ENCODE measurements around the gene S100A9. TPM values are rescaled to one million over a fixed set of nuclear protein-coding genes. Genes with fewer than 3 reads are reported as not detected.

Gene S100A9
- polyA plus RNA-seq, 3 donors: 20,498 to 43,602 (median 40,800) TPM

- peaks cover 70% of the 10 kb centered on the region for H3K4me1 Mint-ChIP-seq
- Histone ChIP-seq H3K9me3 (replicated peaks in 1 of 2; ENCODE audit: control insufficient read depth in 1 of 2, insufficient read depth in 1 of 2, low read length in 2 of 2) (peaks cover 0 to 7% of the 10 kb centered on the region in 2 donors), H3K27me3 (ENCODE audit: control insufficient read depth in 2 of 2, insufficient read depth in 2 of 2, low read length in 2 of 2) (no peaks in the 10 kb centered on the region), H3K27ac (ENCODE audit: low read depth in 1 of 2, low read length in 2 of 2) (peak overlapping the region; percentile 72 to 88), H3K9ac (ENCODE audit: insufficient read depth, low read length, poor library complexity, severe bottlenecking) (peak overlapping the region; percentile 15), H3K4me1 (ENCODE audit: control insufficient read depth in 1 of 2, insufficient read depth in 2 of 2, low read length in 2 of 2) (peaks cover 59 to 67% of the 10 kb centered on the region in 2 donors), H2AFZ (ENCODE audit: insufficient read depth, low read depth, low read length, poor library complexity, severe bottlenecking) (no peak overlapping the region), H3K36me3 (replicated peaks in 1 of 2; ENCODE audit: control insufficient read depth in 1 of 2, insufficient read depth in 2 of 2, low read length in 2 of 2) (no peaks in the 10 kb centered on the region), H3K4me2 (replicated peaks; ENCODE audit: extremely low read depth, low read length, poor library complexity, severe bottlenecking) (peak overlapping the region; percentile 64), H4K20me1 (ENCODE audit: insufficient read depth, low read length) (peaks cover under 1% of the 10 kb centered on the region), H3K4me3 (replicated peaks in 1 of 3; ENCODE audit: low read depth in 2 of 3, low read length in 3 of 3) (peak overlapping the region in 1 of 3 experiments; percentile 52), H3K79me2 (ENCODE audit: insufficient read depth, low read length) (peaks cover 29% of the 10 kb centered on the region)
- peaks cover 10 to 17% of the 10 kb centered on the region in 2 donors for H3K36me3 Mint-ChIP-seq
- H3K27ac Mint-ChIP-seq: peak overlapping the region; percentile 97 to 99 (median 98)
- peak overlapping the region in 1 of 2 donors; percentile 39 for H3K4me3 Mint-ChIP-seq
- no peaks in the 10 kb centered on the region for H3K27me3 Mint-ChIP-seq (ENCODE audit: low read depth in 3 of 3)
- intact Hi-C loops (cut with micrococcal nuclease): no loop called here
- peak in 2 of 3 donors; percentile 63 to 84 for DNase-seq
- WGBS (ENCODE audit: insufficient coverage): 100% methylated on average over 1 of the region's 4 CpGs
- no peak for TF ChIP-seq CTCF (IDR thresholded peaks at IDR 0.05)
- peaks cover 17 to 24% (median 20%) of the 10 kb centered on the region in 7 donors for H3K9me3 Mint-ChIP-seq
Measured at GRCh38 chr1:153384958-153385580, 27.4 kb downstream of the S100A9 start.

- H3K4me3 ChIP-seq (replicated peaks in 1 of 3; ENCODE audit: low read depth in 2 of 3, low read length in 3 of 3): peak overlapping the region in 1 of 3 experiments; percentile 52
- Mint-ChIP-seq H3K27me3 (ENCODE audit: low read depth in 3 of 3) (no peaks in the 10 kb centered on the region), H3K36me3 (peaks cover 11 to 25% of the 10 kb centered on the region in 2 donors), H3K9me3 (peaks cover 13 to 19% (median 14%) of the 10 kb centered on the region in 7 donors), H3K4me3 (peak overlapping the region; percentile 58 to 83), H3K4me1 (peaks cover 80% of the 10 kb centered on the region), H3K27ac (peak overlapping the region; percentile 97 to 99 (median 99))
- H3K27ac ChIP-seq (ENCODE audit: low read depth in 1 of 2, low read length in 2 of 2): peak overlapping the region; percentile 69 to 88
- peaks cover 66 to 80% of the 10 kb centered on the region in 2 donors for H3K4me1 ChIP-seq (ENCODE audit: control insufficient read depth in 1 of 2, insufficient read depth in 2 of 2, low read length in 2 of 2)
- H3K4me2 ChIP-seq (replicated peaks; ENCODE audit: extremely low read depth, low read length, poor library complexity, severe bottlenecking): peak overlapping the region; percentile 64
- H4K20me1 ChIP-seq (ENCODE audit: insufficient read depth, low read length): peaks cover 10% of the 10 kb centered on the region
- no peak for TF ChIP-seq CTCF (IDR thresholded peaks at IDR 0.05)
- H3K9me3 ChIP-seq (replicated peaks in 1 of 2; ENCODE audit: control insufficient read depth in 1 of 2, insufficient read depth in 1 of 2, low read length in 2 of 2): no peaks in the 10 kb centered on the region
- WGBS (ENCODE audit: insufficient coverage): 0% methylated on average over 3 of the region's 5 CpGs
- no peak overlapping the region for H3K9ac ChIP-seq (ENCODE audit: insufficient read depth, low read length, poor library complexity, severe bottlenecking)
- peak; percentile 88 to 95 (median 94) for DNase-seq
- intact Hi-C loops (cut with micrococcal nuclease): no loop called here
- H3K27me3 ChIP-seq (ENCODE audit: control insufficient read depth in 2 of 2, insufficient read depth in 2 of 2, low read length in 2 of 2): no peaks in the 10 kb centered on the region
- H3K36me3 ChIP-seq (replicated peaks in 1 of 2; ENCODE audit: control insufficient read depth in 1 of 2, insufficient read depth in 2 of 2, low read length in 2 of 2): no peaks in the 10 kb centered on the region
- no peak overlapping the region for H2AFZ ChIP-seq (ENCODE audit: insufficient read depth, low read depth, low read length, poor library complexity, severe bottlenecking)
- peaks cover 43% of the 10 kb centered on the region for H3K79me2 ChIP-seq (ENCODE audit: insufficient read depth, low read length)
Measured at GRCh38 chr1:153386500-153386901, 28.8 kb downstream of the S100A9 start.
